Immature natural killer cell (primary cell): ENCODE results near the gene POLR1G. TPM values are rescaled to one million over a fixed set of nuclear protein-coding genes. Genes with fewer than 3 reads are reported as not detected.

Source experiments
- DNase-seq, 3 donors: peaks; one replicate each; pipeline ENCODE4 v3.0.0; 2022; ENCODE audit warnings: mixed read lengths in 1 of 3
- H3K27ac Mint-ChIP-seq, 6 donors: one replicate each; pipeline ENCODE4 v1.8.0; 2020; ENCODE audit warnings: mixed read lengths in 6 of 6, mild to moderate bottlenecking in 5 of 6, inconsistent platforms in 4 of 6, moderate library complexity in 3 of 6
- H3K27me3 Mint-ChIP-seq, 3 donors: one replicate each; pipeline ENCODE4 v1.8.0; 2020 to 2021; ENCODE audit warnings: low read depth in 3 of 3, mild to moderate bottlenecking in 3 of 3, mixed read lengths in 3 of 3, moderate library complexity in 3 of 3, inconsistent platforms in 1 of 3
- H3K36me3 Mint-ChIP-seq, 3 donors: one replicate each; pipeline ENCODE4 v1.8.0; 2020; ENCODE audit warnings: mixed read lengths in 3 of 3, inconsistent platforms in 2 of 3, mild to moderate bottlenecking in 2 of 3
- H3K4me1 Mint-ChIP-seq, 2 donors: one replicate each; pipeline ENCODE4 v1.8.0; 2020; ENCODE audit warnings: inconsistent platforms in 2 of 2, mild to moderate bottlenecking in 2 of 2, mixed read lengths in 2 of 2, moderate library complexity in 1 of 2
- H3K4me3 Mint-ChIP-seq, 5 donors: one replicate each; pipeline ENCODE4 v1.8.0; 2020; ENCODE audit warnings: mild to moderate bottlenecking in 5 of 5, mixed read lengths in 5 of 5, inconsistent platforms in 3 of 5, moderate library complexity in 3 of 5
- H3K9me3 Mint-ChIP-seq, 6 donors: one replicate each; pipeline ENCODE4 v1.8.0; 2020; ENCODE audit warnings: mild to moderate bottlenecking in 6 of 6, mixed read lengths in 6 of 6, inconsistent platforms in 4 of 6, moderate library complexity in 3 of 6
- polyA plus RNA-seq, 3 donors: library from polyadenylated mRNA; unstranded; fragments of 300-500 nt; fragmentation: Illumina TruSeq; gene quantifications; one replicate each; pipeline ENCODE4 v1.2.3, GENCODE V29; 2021

Gene POLR1G
- polyA plus RNA-seq, 3 donors from 2014 or later: 0.43 to 2.3 (median 0.77) TPM

GRCh38 chr19:45448887-45449299, 42.4 kb downstream of the POLR1G start:
- peak overlapping the region; percentile 93 to 98 (median 96) for H3K4me3 Mint-ChIP-seq
- peaks cover 32 to 44% (median 34%) of the 10 kb centered on the region in 3 donors for H3K27me3 Mint-ChIP-seq
- DNase-seq: peak; percentile 38 to 48 (median 40)
- peaks cover 4 to 10% (median 7%) of the 10 kb centered on the region in 3 donors for H3K36me3 Mint-ChIP-seq
- peaks cover 0 to 2% (median 0%) of the 10 kb centered on the region in 6 donors for H3K9me3 Mint-ChIP-seq
- H3K27ac Mint-ChIP-seq: peak overlapping the region; percentile 99 to 100 (median 100)
- H3K4me1 Mint-ChIP-seq: peaks cover 73 to 80% of the 10 kb centered on the region in 2 donors

DNA sequence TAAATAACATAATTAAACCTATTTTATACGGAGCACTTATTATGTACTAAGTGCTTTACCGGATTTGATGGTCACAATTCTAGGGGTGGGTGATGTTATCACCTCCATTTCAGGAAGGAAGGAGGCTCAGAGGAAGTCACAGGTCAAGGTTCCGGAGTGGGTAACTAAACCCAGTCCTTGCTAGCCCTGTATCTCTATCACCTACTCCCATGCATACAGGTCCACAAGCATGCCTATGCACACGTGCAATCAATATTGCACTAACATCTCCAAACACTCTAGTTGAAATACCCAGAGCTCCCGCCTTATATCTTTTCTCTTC, 43.5 kb downstream of the POLR1G start:
- peaks cover 4 to 10% (median 7%) of the 10 kb centered on the region in 3 donors for H3K36me3 Mint-ChIP-seq
- H3K27ac Mint-ChIP-seq: peak overlapping the region; percentile 99 to 100 (median 100)
- peaks cover 71 to 73% of the 10 kb centered on the region in 2 donors for H3K4me1 Mint-ChIP-seq
- peak overlapping the region; percentile 93 to 98 (median 96) for H3K4me3 Mint-ChIP-seq
- H3K9me3 Mint-ChIP-seq: peaks cover 0 to 2% (median 0%) of the 10 kb centered on the region in 6 donors
- H3K27me3 Mint-ChIP-seq: peaks cover 32 to 43% (median 35%) of the 10 kb centered on the region in 3 donors
- DNase-seq: peak; percentile 81 to 86 (median 85)

DNA sequence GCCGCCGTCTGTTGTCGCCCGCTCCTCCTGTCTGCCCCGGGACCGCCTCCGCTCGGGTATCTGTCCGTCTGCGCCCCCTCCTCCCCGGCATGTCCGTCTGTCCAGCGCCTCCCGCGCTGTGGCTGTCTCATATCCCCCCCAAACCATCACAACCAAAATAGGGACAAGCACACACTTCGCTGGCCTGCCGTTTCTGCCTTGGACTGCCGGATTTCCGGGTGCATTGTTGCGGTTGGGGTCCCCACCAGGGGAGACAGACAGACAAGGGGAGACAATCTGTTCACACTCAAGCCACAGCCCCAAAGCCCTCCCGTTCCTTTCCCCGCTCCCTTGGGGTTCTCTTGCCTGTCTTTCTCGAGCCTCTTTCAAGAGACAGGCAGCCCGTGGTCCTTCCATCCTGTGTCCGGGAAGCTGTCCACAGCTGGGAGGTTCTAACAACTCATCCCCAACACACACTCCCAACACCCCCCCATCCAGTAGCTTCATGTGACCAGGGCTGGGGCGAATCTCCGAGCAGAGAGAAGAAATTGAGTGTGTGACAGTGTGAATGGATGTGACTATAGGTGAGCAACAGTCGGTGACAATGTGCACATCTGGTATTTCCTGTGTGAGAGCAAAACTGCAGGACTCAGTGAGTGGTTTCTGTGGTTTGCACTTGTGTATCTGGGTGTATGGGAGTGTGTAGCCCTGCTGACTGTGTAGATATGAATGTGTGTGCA, 44.8 kb downstream of the POLR1G start:
- Mint-ChIP-seq H3K27me3 (peaks cover 39 to 50% (median 42%) of the 10 kb centered on the region in 3 donors), H3K4me3 (peak overlapping the region; percentile 85 to 96 (median 91)), H3K4me1 (peaks cover 71 to 73% of the 10 kb centered on the region in 2 donors), H3K9me3 (peaks cover 0 to 2% (median 0%) of the 10 kb centered on the region in 6 donors), H3K27ac (peak overlapping the region; percentile 98 to 100 (median 100)), H3K36me3 (peaks cover 3 to 7% (median 4%) of the 10 kb centered on the region in 3 donors)
- DNase-seq: peak; percentile 83 to 84 (median 84)

GRCh38 chr19:45451850-45452387, 45.5 kb downstream of the POLR1G start:
- peak overlapping the region; percentile 85 to 96 (median 91) for H3K4me3 Mint-ChIP-seq
- peak overlapping the region; percentile 98 to 100 (median 100) for H3K27ac Mint-ChIP-seq
- peaks cover 0 to 7% (median 4%) of the 10 kb centered on the region in 3 donors for H3K36me3 Mint-ChIP-seq
- H3K9me3 Mint-ChIP-seq: peaks cover 0 to 2% (median 0%) of the 10 kb centered on the region in 6 donors
- peaks cover 40 to 53% (median 46%) of the 10 kb centered on the region in 3 donors for H3K27me3 Mint-ChIP-seq
- DNase-seq: no peak
- H3K4me1 Mint-ChIP-seq: peaks cover 73 to 74% of the 10 kb centered on the region in 2 donors

- Mint-ChIP-seq H3K27me3 (peaks cover 28 to 36% (median 32%) of the 10 kb centered on the region in 3 donors), H3K27ac (peak overlapping the region; percentile 78 to 98 (median 96)), H3K4me3 (peak overlapping the region; percentile 78 to 80 (median 80)), H3K36me3 (no peaks in the 10 kb centered on the region), H3K9me3 (peaks cover 0 to 2% (median 0%) of the 10 kb centered on the region in 6 donors), H3K4me1 (peaks cover 46 to 50% of the 10 kb centered on the region in 2 donors)
- DNase-seq: peak; percentile 89 to 96 (median 92)
Measured at GRCh38 chr19:45455707-45456499, 49.5 kb downstream of the POLR1G start.

DNA sequence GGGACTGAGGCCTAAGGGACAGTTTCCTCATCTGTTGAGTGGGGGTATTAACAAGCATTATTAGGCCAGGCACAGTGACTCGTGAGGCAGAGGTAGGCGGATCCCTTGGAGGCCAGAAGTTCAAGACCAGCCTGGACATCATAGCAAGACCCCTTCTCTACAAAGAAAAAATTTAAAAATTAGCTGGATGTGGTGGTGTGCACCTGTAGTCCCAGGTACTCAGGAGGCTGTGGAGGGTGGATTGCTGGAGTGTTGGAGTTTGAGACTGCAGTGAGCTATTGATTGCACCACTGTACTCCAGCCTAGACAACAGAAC, 50.0 kb downstream of the POLR1G start:
- no peak for DNase-seq
- H3K4me3 Mint-ChIP-seq: peak overlapping the region; percentile 78 to 80 (median 80)
- H3K36me3 Mint-ChIP-seq: no peaks in the 10 kb centered on the region
- peaks cover 41 to 45% of the 10 kb centered on the region in 2 donors for H3K4me1 Mint-ChIP-seq
- peak overlapping the region; percentile 78 to 98 (median 96) for H3K27ac Mint-ChIP-seq
- H3K9me3 Mint-ChIP-seq: peaks cover 0 to 2% (median 0%) of the 10 kb centered on the region in 6 donors
- H3K27me3 Mint-ChIP-seq: peaks cover 23 to 30% (median 26%) of the 10 kb centered on the region in 3 donors

- Mint-ChIP-seq H3K9me3 (peaks cover 0 to 2% (median 0%) of the 10 kb centered on the region in 6 donors), H3K4me3 (peak overlapping the region in 3 of 5 donors; percentile 4 to 58 (median 20)), H3K27ac (peak overlapping the region in 5 of 6 donors; percentile 57 to 87 (median 81)), H3K36me3 (no peaks in the 10 kb centered on the region), H3K4me1 (peaks cover 31 to 34% of the 10 kb centered on the region in 2 donors), H3K27me3 (peaks cover 15 to 23% (median 20%) of the 10 kb centered on the region in 3 donors)
- no peak for DNase-seq
Measured at GRCh38 chr19:45457776-45458175, 51.3 kb downstream of the POLR1G start.

Other genes with a start within 250 kb of the POLR1G start
- gene NKPD1, start 245.7 kb upstream of the POLR1G start, polyA plus RNA-seq: under 1 TPM in 2 of 3 donors, not detected in 1; 0.18 to 0.43 TPM
- 100 to 1,000 TPM; 132 to 193 (median 166) TPM for gene TRAPPC6A, start 228.4 kb upstream of the POLR1G start, polyA plus RNA-seq
- gene BLOC1S3, start 227.9 kb upstream of the POLR1G start, polyA plus RNA-seq: 10 to 100 TPM in 1 of 3 donors, 1 to 10 TPM in 2; 2.9 to 22.4 (median 8.5) TPM
- gene EXOC3L2, start 161.2 kb upstream of the POLR1G start, polyA plus RNA-seq: not detected
- gene MARK4, start 155.4 kb upstream of the POLR1G start, polyA plus RNA-seq: 1 to 10 TPM in 1 of 3 donors, not detected in 2; 1.6 TPM
- not detected for gene CKM, start 83.8 kb upstream of the POLR1G start, polyA plus RNA-seq
- not detected for gene KLC3, start 65.9 kb upstream of the POLR1G start, polyA plus RNA-seq
- 1 to 10 TPM; 2.4 to 8.7 (median 3.1) TPM for gene ERCC2, start 36.1 kb upstream of the POLR1G start, polyA plus RNA-seq
- under 1 TPM in 2 of 3 donors, not detected in 1; 0.08 to 0.84 TPM for gene PPP1R13L, start 1.6 kb upstream of the POLR1G start, polyA plus RNA-seq
- 10 to 100 TPM; 50.8 to 62.2 (median 54.5) TPM for gene ERCC1, start 17.3 kb downstream of the POLR1G start, polyA plus RNA-seq
- 10 to 100 TPM; 11.6 to 30.1 (median 11.6) TPM for gene FOSB, start 61.4 kb downstream of the POLR1G start, polyA plus RNA-seq
- under 1 TPM in 2 of 3 donors, not detected in 1; 0.48 to 0.80 TPM for gene RTN2, start 90.4 kb downstream of the POLR1G start, polyA plus RNA-seq
- gene PPM1N, start 91.8 kb downstream of the POLR1G start, polyA plus RNA-seq: 1 to 10 TPM; 3.9 to 5.7 (median 4.0) TPM
- 100 to 1,000 TPM in 1 of 3 donors, 10 to 100 TPM in 2; 91.2 to 126 (median 93.4) TPM for gene VASP, start 100.8 kb downstream of the POLR1G start, polyA plus RNA-seq
- gene OPA3, start 178.2 kb downstream of the POLR1G start, polyA plus RNA-seq: 10 to 100 TPM in 1 of 3 donors, 1 to 10 TPM in 1, not detected in 1; 3.3 to 18.4 TPM
- gene GPR4, start 195.6 kb downstream of the POLR1G start, polyA plus RNA-seq: not detected
- 10 to 100 TPM; 11.9 to 24.7 (median 14.2) TPM for gene EML2, start 232.8 kb downstream of the POLR1G start, polyA plus RNA-seq